ENCODE data around the gene OR8H1.

OR8H1 gene

GRCh38 chr11:56292154-56292553 is at the start of gene OR8H1:
TSS of gene OR8H1 (minus strand) at chr11:56292254. CDS start at chr11:56291062, 1,192 bp downstream.
- DNase-seq (ENCODE audit: low spot score), result no peak

- no peak for DNase-seq (ENCODE audit: low spot score)
These were observed 48.2 kb upstream of the OR8H1 start for GRCh38 chr11:56340289-56340688.

- no peak for DNase-seq (ENCODE audit: low spot score)
These were observed 41.1 kb upstream of the OR8H1 start for GRCh38 chr11:56333156-56333555.

GRCh38 chr11:56331861-56332491 is 39.9 kb upstream of the OR8H1 start:
- DNase-seq (ENCODE audit: low spot score), result no peak

- no peak for DNase-seq (ENCODE audit: low spot score)
These were observed 22.8 kb upstream of the OR8H1 start, which contains the start of gene OR8K3 for GRCh38 chr11:56314844-56315243. TSS of gene OR8K3 (plus strand) at chr11:56315144. CDS start at chr11:56318307, 3,163 bp downstream.

- no peak for DNase-seq (ENCODE audit: low spot score)
These were observed 15.8 kb upstream of the OR8H1 start for GRCh38 chr11:56307836-56308235.

GRCh38 chr11:56296898-56297297 is 4.8 kb upstream of the OR8H1 start:
- no peak for DNase-seq (ENCODE audit: low spot score)

- DNase-seq (ENCODE audit: low spot score), result no peak
These were observed 18.2 kb downstream of the OR8H1 start, which contains the start of gene OR5T1 for GRCh38 chr11:56273854-56274253. TSS of gene OR5T1 (plus strand) at chr11:56274154. CDS start at chr11:56275639, 1,485 bp downstream.

- no peak for DNase-seq (ENCODE audit: low spot score)
These were observed 21.0 kb downstream of the OR8H1 start for GRCh38 chr11:56271092-56271491.

- no peak for DNase-seq (ENCODE audit: low spot score)
These were observed 40.1 kb downstream of the OR8H1 start, which contains the start of gene OR5T3 for GRCh38 chr11:56251954-56252353. TSS of gene OR5T3 (plus strand) at chr11:56252254. CDS start at chr11:56252254, 0 bp downstream.
